ENCODE data around the gene TSPAN18. TPM values are rescaled to one million over a fixed set of nuclear protein-coding genes. Genes with fewer than 3 reads are reported as not detected.

The TSPAN18 gene
- total and polyA plus RNA-seq, 2 of the 8 experiments (the other 6 are each of a cell fraction or from before 2014, with no cell fraction given), result 5.2 to 10.2 TPM

DNA sequence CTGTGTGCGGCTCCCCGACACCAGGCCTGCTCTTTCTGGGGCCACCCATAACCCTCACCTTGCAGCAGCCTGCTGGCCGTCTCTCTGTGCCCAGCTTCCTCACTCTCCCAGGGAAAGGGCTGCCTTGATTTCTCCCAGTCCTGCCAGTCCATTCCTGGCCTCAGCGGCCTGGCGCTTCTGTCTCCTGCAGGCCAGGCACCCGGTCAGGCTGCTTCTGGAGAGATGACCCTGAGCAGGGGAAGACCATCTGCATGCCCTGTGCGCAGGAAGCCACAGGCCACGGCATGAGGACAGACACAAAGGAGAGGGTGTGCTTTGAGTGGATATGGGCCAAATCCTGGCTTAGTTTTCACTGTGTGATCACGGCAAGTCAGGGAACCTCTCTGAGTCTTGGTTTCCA lies 86.2 kb downstream of the TSPAN18 start (continued):
- TF ChIP-seq SAP30 (IDR thresholded peaks at IDR 0.05; ENCODE audit: insufficient read depth, insufficient replicate concordance, low read length), result no peak
